Neutrophil (primary cell): ENCODE measurements around the gene IRF4.

Experiments used
- H3K27ac ChIP-seq: fragments of 200-600 bp; sonication (generic); 2 replicates; pipeline ENCODE4 v1.5.1; 2016; ENCODE audit warnings: mild to moderate bottlenecking, moderate library complexity
- H3K27me3 ChIP-seq: fragments of 200-600 bp; sonication (generic); 2 replicates; pipeline ENCODE4 v1.6.0; 2016; ENCODE audit warnings: mild to moderate bottlenecking
- H3K36me3 ChIP-seq: fragments of 200-600 bp; sonication (generic); 2 replicates; pipeline ENCODE4 v1.5.1; 2017
- H3K4me1 ChIP-seq, 2 experiments: fragments of 200-600 bp in 1 of 2; sonication (generic) in 1 of 2; 1 replicate in 1 of 2; 2 replicates in 1 of 2; pipeline versions ENCODE4 v1.5.1 to v1.6.1; 2013 to 2016; ENCODE audit warnings: low read depth in 1 of 2, low read length in 1 of 2, mild to moderate bottlenecking in 1 of 2, moderate library complexity in 1 of 2; ENCODE audit not compliant: control insufficient read depth in 1 of 2, insufficient read depth in 1 of 2
- H3K4me3 ChIP-seq, 2 experiments: fragments of 200-600 bp in 1 of 2; sonication (generic) in 1 of 2; 1 replicate in 1 of 2; 2 replicates in 1 of 2; pipeline ENCODE4 v1.5.1; 2013 to 2016; ENCODE audit warnings: low read depth in 1 of 2, low read length in 1 of 2, mild to moderate bottlenecking in 1 of 2, moderate library complexity in 1 of 2
- H3K9me3 ChIP-seq: fragments of 200-600 bp; sonication (generic); 2 replicates; pipeline ENCODE4 v1.5.1; 2016
- CTCF ChIP-seq: fragments of 200-600 bp; sonication (generic); IDR thresholded peaks from 2 replicates; pipeline ENCODE4 v1.5.1; 2016; ENCODE audit warnings: antibody characterized with exemption

The IRF4 gene

DNA sequence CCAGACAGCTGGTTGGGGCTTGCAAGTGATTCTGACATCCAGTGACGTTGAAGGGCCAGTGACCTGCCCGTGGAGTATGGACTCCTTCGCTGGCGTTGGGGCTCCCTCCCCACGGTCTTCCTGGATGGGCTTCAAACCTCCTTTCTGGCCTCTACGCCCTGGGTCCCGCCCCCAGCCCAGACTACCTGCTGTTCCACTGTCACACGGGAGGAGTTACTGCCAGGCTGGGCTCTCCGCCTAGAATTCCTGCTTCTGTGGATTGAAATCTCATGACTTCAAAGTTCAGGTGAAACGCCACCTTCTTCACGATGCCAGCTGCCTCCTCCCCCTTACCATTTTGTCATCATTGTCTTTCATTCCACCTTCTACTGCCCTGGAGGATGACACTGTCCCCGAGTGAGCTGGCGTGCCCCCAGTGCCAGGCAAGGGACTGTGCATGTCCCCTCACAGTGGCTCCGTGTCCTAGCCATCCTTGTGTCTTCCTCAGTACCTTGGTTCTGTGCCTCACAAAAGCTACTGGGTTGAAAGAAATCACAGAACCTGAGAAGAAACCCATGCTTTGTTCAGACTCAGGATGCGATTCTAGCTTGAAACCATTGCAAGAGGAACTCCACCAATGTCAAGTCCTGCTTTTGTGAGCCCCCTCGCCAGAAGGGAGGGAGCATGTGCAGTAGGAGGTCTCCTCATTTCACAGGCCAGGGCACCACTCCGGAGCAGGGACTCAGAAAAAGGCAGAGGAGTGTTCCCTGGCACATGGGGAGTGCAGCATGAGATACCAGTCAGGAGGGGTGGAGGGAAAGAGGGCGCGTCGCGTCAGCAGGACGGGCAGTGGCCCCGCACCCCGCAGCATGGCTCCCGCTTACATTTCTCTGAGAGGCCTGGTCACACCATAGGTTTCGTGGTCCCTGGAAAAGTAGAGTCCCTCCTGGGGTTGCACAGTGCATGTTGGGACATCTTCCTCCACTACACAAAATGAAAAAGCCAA lies 11.0 kb upstream of the IRF4 start:
- H3K27me3 ChIP-seq, result peaks cover 63% of the 10 kb centered on the region
- no peaks in the 10 kb centered on the region for H3K36me3 ChIP-seq
- no peak overlapping the region for H3K27ac ChIP-seq
- no peak overlapping the region for H3K4me3 ChIP-seq
- no peak for TF ChIP-seq CTCF
- H3K9me3 ChIP-seq, result no peaks in the 10 kb centered on the region
- no peaks in the 10 kb centered on the region for H3K4me1 ChIP-seq

GRCh38 chr6:381742-382461 lies 9.7 kb upstream of the IRF4 start:
- no peaks in the 10 kb centered on the region for H3K9me3 ChIP-seq
- no peak overlapping the region for H3K27ac ChIP-seq
- no peak for TF ChIP-seq CTCF
- H3K4me3 ChIP-seq, result no peak overlapping the region
- no peaks in the 10 kb centered on the region for H3K36me3 ChIP-seq
- peaks cover 74% of the 10 kb centered on the region for H3K27me3 ChIP-seq
- no peaks in the 10 kb centered on the region for H3K4me1 ChIP-seq

- no peaks in the 10 kb centered on the region for H3K9me3 ChIP-seq
- H3K27me3 ChIP-seq, result peaks cover 75% of the 10 kb centered on the region
Measured at GRCh38 chr6:382883-383810, 8.4 kb upstream of the IRF4 start.

GRCh38 chr6:383856-384255 lies 7.7 kb upstream of the IRF4 start:
- H3K36me3 ChIP-seq, result no peaks in the 10 kb centered on the region
- no peaks in the 10 kb centered on the region for H3K4me1 ChIP-seq
- peaks cover 76% of the 10 kb centered on the region for H3K27me3 ChIP-seq
- no peak for TF ChIP-seq CTCF
- H3K9me3 ChIP-seq, result no peaks in the 10 kb centered on the region
- no peak overlapping the region for H3K27ac ChIP-seq
- H3K4me3 ChIP-seq, result no peak overlapping the region

More at GRCh38 chr6:382883-383810, 8.4 kb upstream of the IRF4 start:
- no peak for TF ChIP-seq CTCF
- Histone ChIP-seq H3K4me1 (no peaks in the 10 kb centered on the region), H3K36me3 (no peaks in the 10 kb centered on the region), H3K27ac (no peak overlapping the region), H3K4me3 (no peak overlapping the region)

- Histone ChIP-seq H3K27ac (no peak overlapping the region), H3K27me3 (peaks cover 76% of the 10 kb centered on the region), H3K36me3 (no peaks in the 10 kb centered on the region), H3K9me3 (no peaks in the 10 kb centered on the region), H3K4me3 (no peak overlapping the region), H3K4me1 (no peaks in the 10 kb centered on the region)
- no peak for TF ChIP-seq CTCF
Measured at GRCh38 chr6:384898-385297, 6.7 kb upstream of the IRF4 start.
